PC-3 (cell line): ENCODE measurements around the gene ULK4.

Experiments
- EZH2 ChIP-seq: fragments of 300-600 bp; sonication (generic); IDR thresholded peaks from one replicate; pipeline ENCODE4 v1.6.1; 2017; ENCODE audit warnings: antibody characterized with exemption, mild to moderate bottlenecking, low read length; ENCODE audit not compliant: unreplicated experiment
- TF ChIP-seq, protein P1 (sequence below): fragments of 300-600 bp; sonication (generic); conservative IDR thresholded peaks from 2 replicates; pipeline ENCODE4 v1.5.1; 2017; ENCODE audit warnings: antibody characterized with exemption, low read depth, mild to moderate bottlenecking, low read length

DNA sequence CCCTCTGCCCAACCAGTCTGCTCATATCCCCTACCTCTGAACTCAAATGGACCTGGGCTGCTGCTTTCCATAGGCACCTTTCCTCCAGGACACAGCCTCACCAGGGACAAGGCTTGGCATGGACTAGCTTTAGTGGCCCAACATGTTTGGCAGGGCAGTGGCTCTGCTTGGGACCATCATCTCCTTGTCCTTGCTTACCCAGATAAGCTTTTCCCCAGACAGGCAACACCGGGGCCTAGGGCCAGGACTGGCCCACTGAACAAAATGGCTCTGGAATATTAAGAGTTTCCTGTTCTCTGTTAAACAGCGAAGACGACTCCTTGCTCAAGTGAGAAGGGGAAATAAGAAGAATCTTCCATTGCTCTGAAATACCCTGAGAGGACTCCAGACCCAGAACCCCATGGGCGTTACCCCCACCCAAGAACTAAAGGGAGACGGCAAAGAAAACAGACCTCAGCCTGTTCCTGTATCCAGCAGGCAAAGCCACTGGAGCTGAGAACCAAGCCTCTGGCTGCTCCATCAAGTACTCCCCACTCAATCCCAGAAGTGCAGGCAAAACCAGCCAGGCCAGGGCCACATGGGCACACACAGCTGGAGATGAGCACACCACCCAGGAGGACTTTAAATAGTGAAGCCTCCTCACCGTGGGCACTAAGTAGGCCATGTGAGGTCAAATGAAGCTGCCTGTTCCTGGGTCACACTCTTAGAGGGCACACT lies 717.1 kb downstream of the ULK4 start:
- TF ChIP-seq, protein P1, sequence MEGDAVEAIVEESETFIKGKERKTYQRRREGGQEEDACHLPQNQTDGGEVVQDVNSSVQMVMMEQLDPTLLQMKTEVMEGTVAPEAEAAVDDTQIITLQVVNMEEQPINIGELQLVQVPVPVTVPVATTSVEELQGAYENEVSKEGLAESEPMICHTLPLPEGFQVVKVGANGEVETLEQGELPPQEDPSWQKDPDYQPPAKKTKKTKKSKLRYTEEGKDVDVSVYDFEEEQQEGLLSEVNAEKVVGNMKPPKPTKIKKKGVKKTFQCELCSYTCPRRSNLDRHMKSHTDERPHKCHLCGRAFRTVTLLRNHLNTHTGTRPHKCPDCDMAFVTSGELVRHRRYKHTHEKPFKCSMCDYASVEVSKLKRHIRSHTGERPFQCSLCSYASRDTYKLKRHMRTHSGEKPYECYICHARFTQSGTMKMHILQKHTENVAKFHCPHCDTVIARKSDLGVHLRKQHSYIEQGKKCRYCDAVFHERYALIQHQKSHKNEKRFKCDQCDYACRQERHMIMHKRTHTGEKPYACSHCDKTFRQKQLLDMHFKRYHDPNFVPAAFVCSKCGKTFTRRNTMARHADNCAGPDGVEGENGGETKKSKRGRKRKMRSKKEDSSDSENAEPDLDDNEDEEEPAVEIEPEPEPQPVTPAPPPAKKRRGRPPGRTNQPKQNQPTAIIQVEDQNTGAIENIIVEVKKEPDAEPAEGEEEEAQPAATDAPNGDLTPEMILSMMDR = no peak
- no peak for TF ChIP-seq EZH2
